IMR-90 (cell line): Measurements from ENCODE around the gene UTF1. TPM values are rescaled to one million over a fixed set of nuclear protein-coding genes. Genes with fewer than 3 reads are reported as not detected.
A peak's percentile ranks its signal among the peaks of the same experiment; 100 is the strongest.

Experiments used
- ATAC-seq: fragments of 200-7000 bp; cut with Tn5 transposase; 2 replicates; pipeline ENCODE4 v1.9.1; 2020; ENCODE audit warnings: low read depth, mild to moderate bottlenecking, moderate library complexity
- BruUV-seq: library from RNA; stranded (reverse); fragments of 400-500 nt; replicated peaks from 2 replicates; lab custom pipeline; 2021; lab: Mats Ljungman, UMichigan
- CTCF ChIA-PET: fragments of 300-600 bp; formaldehyde crosslinking; extraction: SDS; loops from one replicate; lab custom pipeline; 2021; ENCODE audit warnings: antibody characterized with exemption; lab: Yijun Ruan, JAX
- POLR2A ChIA-PET: fragments of 300-600 bp; sonication (Branson Sonifier 250); formaldehyde crosslinking; loops from one replicate; lab custom pipeline; 2022; ENCODE audit warnings: antibody characterized with exemption; ENCODE audit not compliant: unreplicated experiment; lab: Charles Lee
- DNase-seq: peaks from one replicate; pipeline ENCODE4 v3.0.0; 2013
- H2AFZ ChIP-seq: replicated peaks from 2 replicates; pipeline ENCODE3; 2013; ENCODE audit warnings: low read length, mild to moderate bottlenecking; ENCODE audit not compliant: poor library complexity
- H2AK5ac ChIP-seq: 2 replicates; pipeline ENCODE4 v1.6.1; 2013; ENCODE audit warnings: low read depth, low read length, inconsistent platforms
- H2AK9ac ChIP-seq: replicated peaks from 2 replicates; pipeline ENCODE3; 2013; ENCODE audit warnings: mild to moderate bottlenecking, low read depth, low read length, moderate library complexity; ENCODE audit not compliant: poor library complexity
- H2BK120ac ChIP-seq: 2 replicates; pipeline ENCODE4 v1.6.1; 2013; ENCODE audit warnings: low read depth, low read length, inconsistent platforms
- H2BK15ac ChIP-seq: 3 replicates; pipeline ENCODE4 v1.6.1; 2013; ENCODE audit warnings: low read depth, low read length, inconsistent platforms
- H2BK20ac ChIP-seq: 2 replicates; pipeline ENCODE4 v1.6.1; 2013; ENCODE audit warnings: low read depth, mild to moderate bottlenecking, inconsistent platforms, low read length, moderate library complexity
- H2BK5ac ChIP-seq: 2 replicates; pipeline ENCODE4 v1.6.1; 2013; ENCODE audit warnings: mild to moderate bottlenecking, low read depth, low read length, inconsistent platforms; ENCODE audit not compliant: poor library complexity, severe bottlenecking
- H3K14ac ChIP-seq: replicated peaks from 2 replicates; pipeline ENCODE4 v1.6.1; 2013; ENCODE audit warnings: low read depth, low read length, inconsistent platforms
- H3K18ac ChIP-seq: 2 replicates; pipeline ENCODE4 v1.6.1; 2013; ENCODE audit warnings: low read depth, low read length, control low read depth
- H3K23ac ChIP-seq: 2 replicates; pipeline ENCODE4 v1.6.1; 2013; ENCODE audit warnings: low read depth, low read length, inconsistent platforms
- H3K27ac ChIP-seq: 2 replicates; pipeline ENCODE4 v1.5.1; 2013; ENCODE audit warnings: mild to moderate bottlenecking, control low read depth, low read length; ENCODE audit not compliant: insufficient read depth
- H3K27me3 ChIP-seq: 2 replicates; pipeline ENCODE4 v1.6.1; 2013; ENCODE audit warnings: low read length; ENCODE audit not compliant: control insufficient read depth, insufficient read depth
- H3K36me3 ChIP-seq: 2 replicates; pipeline ENCODE4 v1.6.1; 2013; ENCODE audit warnings: low read length, mixed read lengths; ENCODE audit not compliant: control insufficient read depth, insufficient read depth
- H3K4ac ChIP-seq: 2 replicates; pipeline ENCODE4 v1.6.1; 2013; ENCODE audit warnings: low read depth, low read length, inconsistent platforms
- H3K4me1 ChIP-seq: 2 replicates; pipeline ENCODE4 v1.6.1; 2013; ENCODE audit warnings: low read length, mixed read lengths; ENCODE audit not compliant: control insufficient read depth, insufficient read depth
- H3K4me2 ChIP-seq: 2 replicates; pipeline ENCODE4 v1.6.1; 2013; ENCODE audit warnings: low read depth, mild to moderate bottlenecking, control low read depth, low read length, moderate library complexity
- H3K4me3 ChIP-seq: 2 replicates; pipeline ENCODE4 v1.5.1; 2013; ENCODE audit warnings: low read depth, mild to moderate bottlenecking, control low read depth, low read length, moderate library complexity; ENCODE audit not compliant: insufficient read depth
- H3K56ac ChIP-seq: 2 replicates; pipeline ENCODE4 v1.6.1; 2013; ENCODE audit warnings: low read length, inconsistent platforms; ENCODE audit not compliant: insufficient read depth; ENCODE audit errors: extremely low read depth
- H3K79me1 ChIP-seq, 2 experiments: 2 replicates each; pipeline ENCODE4 v1.6.1; 2013; ENCODE audit warnings: low read length in 2 of 2, inconsistent platforms in 1 of 2, low read depth in 1 of 2
- H3K9ac ChIP-seq: 2 replicates; pipeline ENCODE4 v1.6.1; 2013; ENCODE audit warnings: low read depth, low read length, control low read depth
- H3K9me1 ChIP-seq: 2 replicates; pipeline ENCODE4 v1.6.1; 2013; ENCODE audit warnings: low read length, inconsistent platforms; ENCODE audit not compliant: insufficient read depth
- H3K9me3 ChIP-seq: 2 replicates; pipeline ENCODE4 v1.6.1; 2013; ENCODE audit warnings: low read length; ENCODE audit not compliant: control insufficient read depth, insufficient read depth
- H4K20me1 ChIP-seq: 2 replicates; pipeline ENCODE4 v1.6.1; 2013; ENCODE audit warnings: low read length, inconsistent platforms; ENCODE audit not compliant: insufficient read depth
- H4K5ac ChIP-seq: 2 replicates; pipeline ENCODE4 v1.6.1; 2013; ENCODE audit warnings: mild to moderate bottlenecking, low read depth, low read length, control low read depth
- H4K8ac ChIP-seq, 2 experiments: 2 replicates each; pipeline ENCODE4 v1.6.1; 2013; ENCODE audit warnings: low read depth in 2 of 2, low read length in 2 of 2, control low read depth in 1 of 2, inconsistent platforms in 1 of 2
- H4K91ac ChIP-seq: 2 replicates; pipeline ENCODE4 v1.6.1; 2013; ENCODE audit warnings: low read depth, low read length, inconsistent platforms; ENCODE audit not compliant: insufficient read depth
- BHLHE40 ChIP-seq: fragments of 150-350 bp; IDR thresholded peaks from 2 replicates; pipeline ENCODE4 v1.6.1; 2016; ENCODE audit warnings: mild to moderate bottlenecking, low read depth, low read length
- CEBPB ChIP-seq: IDR thresholded peaks from 2 replicates; pipeline ENCODE4 v1.6.1; 2012; ENCODE audit warnings: low read depth, low read length, improper control_type of control experiment
- CHD1 ChIP-seq: IDR thresholded peaks from 2 replicates; pipeline ENCODE4 v1.6.1; 2012; ENCODE audit warnings: low read depth, low read length, improper control_type of control experiment
- FOS ChIP-seq: fragments of 150-350 bp; IDR thresholded peaks from 2 replicates; pipeline ENCODE4 v1.6.1; 2016; ENCODE audit warnings: low read depth, low read length
- MAFK ChIP-seq: IDR thresholded peaks from 2 replicates; pipeline ENCODE4 v1.6.1; 2012; ENCODE audit warnings: low read depth, low read length, improper control_type of control experiment
- MAZ ChIP-seq: IDR thresholded peaks from 2 replicates; pipeline ENCODE4 v1.6.1; 2012; ENCODE audit warnings: low read depth, mild to moderate bottlenecking, low read length, improper control_type of control experiment, moderate library complexity, borderline replicate concordance
- MXI1 ChIP-seq: IDR thresholded peaks from 2 replicates; pipeline ENCODE4 v1.6.1; 2012; ENCODE audit warnings: low read depth, mild to moderate bottlenecking, low read length, moderate library complexity, borderline replicate concordance
- NFE2L2 ChIP-seq: fragments of 150-350 bp; IDR thresholded peaks from 2 replicates; pipeline ENCODE4 v1.6.1; 2016; ENCODE audit warnings: low read depth, mild to moderate bottlenecking, low read length
- POLR2A ChIP-seq: IDR thresholded peaks from 2 replicates; pipeline ENCODE4 v1.6.1; 2012; ENCODE audit warnings: mild to moderate bottlenecking, low read depth, low read length
- RAD21 ChIP-seq: IDR thresholded peaks from 2 replicates; pipeline ENCODE4 v1.6.1; 2012; ENCODE audit warnings: low read length, improper control_type of control experiment
- RCOR1 ChIP-seq: IDR thresholded peaks from 2 replicates; pipeline ENCODE4 v1.6.1; 2012; ENCODE audit warnings: mild to moderate bottlenecking, low read length, improper control_type of control experiment; ENCODE audit not compliant: insufficient replicate concordance
- RFX5 ChIP-seq: IDR thresholded peaks from 2 replicates; pipeline ENCODE4 v1.8.0; 2012; ENCODE audit warnings: low read depth, mild to moderate bottlenecking, low read length, moderate library complexity
- WGBS, 2 experiments: methylation state at CpG; one replicate each; pipeline versions ENCODE4 v1.1.5 to v1.1.7; 2013; ENCODE audit warnings: missing lambda C conversion rate in 2 of 2; ENCODE audit not compliant: insufficient read length in 1 of 2; ENCODE audit errors: extremely low coverage in 2 of 2; 5-methylcytosine and 5-hydroxymethylcytosine counted together
- dilution Hi-C: fragments of 300-500 bp; cut with HindIII; formaldehyde crosslinking; loops from one replicate; pipeline ENCODE4 v1.14.3; 2018; ENCODE audit warnings: low sequenced_read_pairs; ENCODE audit not compliant: unreplicated experiment
- in situ Hi-C: fragments of 300-500 bp; cut with MboI; formaldehyde crosslinking; loops from 3 replicates; pipeline ENCODE4 v1.14.3; 2019; ENCODE audit warnings: low sequenced_read_pairs, inconsistent platforms, mixed read lengths
- intact Hi-C: fragments of 100-400 bp; cut with micrococcal nuclease; formaldehyde crosslinking; loops from 2 replicates; pipeline ENCODE4 v1.10.0; 2022
- polyA plus RNA-seq, 3 experiments: library from polyadenylated mRNA; depleted of rRNA; stranded (reverse); fragments of >200 nt; gene quantifications; 2 replicates each; pipeline ENCODE4 v1.2.3, GENCODE V29; 2012; ENCODE audit warnings: low replicate concordance in 1 of 3
- total RNA-seq: library from RNA; depleted of rRNA; stranded (reverse); fragments of >200 nt; gene quantifications from 2 replicates; pipeline ENCODE4 v1.2.3, GENCODE V29; 2012
- TF ChIP-seq, protein P1 (sequence below): conservative IDR thresholded peaks from 2 replicates; pipeline ENCODE4 v1.5.1; 2012; ENCODE audit warnings: mild to moderate bottlenecking, low read depth, low read length, improper control_type of control experiment
- TF ChIP-seq, protein P2 (sequence below): fragments of 150-350 bp; IDR thresholded peaks from 2 replicates; pipeline ENCODE4 v1.6.1; 2017; ENCODE audit warnings: mild to moderate bottlenecking, antibody characterized with exemption, low read length, low read depth

Gene UTF1
- total and polyA plus RNA-seq, 2 of the 4 experiments (the other 2 are of a cell fraction) = not detected

DNA sequence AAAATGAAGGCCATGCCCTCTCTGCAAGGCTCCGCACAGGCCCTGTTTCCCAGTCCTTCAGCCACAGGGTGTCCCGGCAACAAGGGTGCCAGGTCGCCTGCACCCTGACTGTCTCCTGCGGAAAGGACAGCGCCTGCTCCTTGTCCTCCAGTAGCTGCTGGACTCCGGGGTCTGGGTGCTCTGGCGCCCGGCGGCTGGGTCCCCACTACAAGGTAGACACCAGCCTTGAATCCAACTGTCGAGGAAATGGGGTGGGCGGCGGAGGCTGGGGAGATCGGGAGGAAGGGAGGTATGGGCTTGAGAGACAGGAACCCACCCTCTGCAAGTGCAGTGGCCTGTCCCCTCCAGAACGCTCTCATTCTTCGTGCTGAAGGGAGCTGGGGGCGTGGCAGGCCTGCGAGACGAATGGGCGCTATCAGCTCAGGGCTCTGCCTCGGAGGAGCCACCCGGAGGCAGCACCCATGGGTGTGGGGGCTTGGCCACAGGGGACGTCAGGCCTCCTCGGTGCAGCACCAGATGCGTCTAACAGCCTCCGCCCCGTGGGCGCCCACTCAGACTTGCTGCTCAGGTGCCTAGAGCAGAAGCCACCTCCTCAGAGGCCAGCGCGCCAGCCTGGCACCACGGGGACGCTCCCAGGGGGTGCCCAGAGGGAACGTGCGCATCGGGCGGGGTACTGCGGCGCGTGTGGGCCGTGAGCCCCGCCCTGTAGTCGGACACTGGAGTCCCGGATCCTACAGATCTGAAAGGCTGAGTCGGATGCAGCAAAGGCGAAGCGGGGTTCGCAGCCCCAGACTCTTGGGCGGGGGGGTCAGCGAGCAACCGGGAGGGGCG, 31.1 kb downstream of the UTF1 start:
- ChIA-PET CTCF (no interaction called here), POLR2A (no interaction called here)
- peaks cover 0 to 4% of the 10 kb centered on the region in 2 experiments; a peak in 1 of 4 replicates for H3K79me1 ChIP-seq
- H3K4me2 ChIP-seq = peak overlapping the region; percentile 78
- 59% methylated on average over 24 of the region's 50 CpGs; no CpG with 5 or more reads in 1 of the 2 experiments for WGBS, 2 experiments
- H2BK15ac ChIP-seq = peak overlapping the region; percentile 44; the same call in 1 of the 3 replicates
- peaks cover 18% of the 10 kb centered on the region for H3K9me1 ChIP-seq
- H3K27me3 ChIP-seq = no peaks in the 10 kb centered on the region
- ATAC-seq (peak; percentile 36), DNase-seq (no peak)
- H2AK5ac ChIP-seq = peak overlapping the region; percentile 88
- peak overlapping the region; percentile 91 for H2BK5ac ChIP-seq
- peak overlapping the region; percentile 91 for H3K27ac ChIP-seq
- H3K36me3 ChIP-seq = no peaks in the 10 kb centered on the region
- H4K8ac ChIP-seq = peak overlapping the region; percentile 74 to 94
- H3K14ac ChIP-seq = peak overlapping the region; percentile 93
- H2AFZ ChIP-seq = peak overlapping the region; percentile 93
- no TSS peak for BruUV-seq
- peak overlapping the region; percentile 91 for H3K23ac ChIP-seq
- TF ChIP-seq, protein P1, sequence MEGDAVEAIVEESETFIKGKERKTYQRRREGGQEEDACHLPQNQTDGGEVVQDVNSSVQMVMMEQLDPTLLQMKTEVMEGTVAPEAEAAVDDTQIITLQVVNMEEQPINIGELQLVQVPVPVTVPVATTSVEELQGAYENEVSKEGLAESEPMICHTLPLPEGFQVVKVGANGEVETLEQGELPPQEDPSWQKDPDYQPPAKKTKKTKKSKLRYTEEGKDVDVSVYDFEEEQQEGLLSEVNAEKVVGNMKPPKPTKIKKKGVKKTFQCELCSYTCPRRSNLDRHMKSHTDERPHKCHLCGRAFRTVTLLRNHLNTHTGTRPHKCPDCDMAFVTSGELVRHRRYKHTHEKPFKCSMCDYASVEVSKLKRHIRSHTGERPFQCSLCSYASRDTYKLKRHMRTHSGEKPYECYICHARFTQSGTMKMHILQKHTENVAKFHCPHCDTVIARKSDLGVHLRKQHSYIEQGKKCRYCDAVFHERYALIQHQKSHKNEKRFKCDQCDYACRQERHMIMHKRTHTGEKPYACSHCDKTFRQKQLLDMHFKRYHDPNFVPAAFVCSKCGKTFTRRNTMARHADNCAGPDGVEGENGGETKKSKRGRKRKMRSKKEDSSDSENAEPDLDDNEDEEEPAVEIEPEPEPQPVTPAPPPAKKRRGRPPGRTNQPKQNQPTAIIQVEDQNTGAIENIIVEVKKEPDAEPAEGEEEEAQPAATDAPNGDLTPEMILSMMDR = no peak
- TF ChIP-seq, protein P2, sequence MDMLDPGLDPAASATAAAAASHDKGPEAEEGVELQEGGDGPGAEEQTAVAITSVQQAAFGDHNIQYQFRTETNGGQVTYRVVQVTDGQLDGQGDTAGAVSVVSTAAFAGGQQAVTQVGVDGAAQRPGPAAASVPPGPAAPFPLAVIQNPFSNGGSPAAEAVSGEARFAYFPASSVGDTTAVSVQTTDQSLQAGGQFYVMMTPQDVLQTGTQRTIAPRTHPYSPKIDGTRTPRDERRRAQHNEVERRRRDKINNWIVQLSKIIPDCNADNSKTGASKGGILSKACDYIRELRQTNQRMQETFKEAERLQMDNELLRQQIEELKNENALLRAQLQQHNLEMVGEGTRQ = no peak
- TF ChIP-seq NFE2L2 (no peak), RCOR1 (no peak), BHLHE40 (no peak), POLR2A (no peak; the same call in 1 of the 2 replicates), RAD21 (no peak), RFX5 (no peak), MXI1 (no peak), CHD1 (no peak), MAZ (no peak), CEBPB (no peak), MAFK (no peak), FOS (no peak)
- peak overlapping the region; percentile 82 for H2BK120ac ChIP-seq
- H3K9me3 ChIP-seq = no peaks in the 10 kb centered on the region
- H4K20me1 ChIP-seq = no peaks in the 10 kb centered on the region
- H3K4me3 ChIP-seq = peak overlapping the region; percentile 66
- peak overlapping the region; percentile 92 for H3K4ac ChIP-seq
- H3K4me1 ChIP-seq = peaks cover 21% of the 10 kb centered on the region
- peak overlapping the region; percentile 76 for H4K91ac ChIP-seq
- peak overlapping the region; percentile 99 for H2AK9ac ChIP-seq
- H2BK20ac ChIP-seq = peak overlapping the region; percentile 70
- intact Hi-C loops (loop anchor here (5.0 kb wide), 1 partner anchor 46 kb away; the partner anchor contains the start of genes TUBGCP2 and ZNF511), in situ Hi-C loops (loop anchor here (25.0 kb wide), 1 partner anchor 599 kb away; no protein-coding TSS in a partner anchor), dilution Hi-C loops (no loop called here)
- H4K5ac ChIP-seq = peak overlapping the region; percentile 92
- peak overlapping the region; percentile 21; the same call in 1 of the 2 replicates for H3K18ac ChIP-seq
- H3K9ac ChIP-seq = peak overlapping the region; percentile 60
- H3K56ac ChIP-seq = no peak overlapping the region; the same call in 1 of the 2 replicates
